HG02759 (cell line): ENCODE results near the gene AGL.
A peak's percentile ranks its signal among the peaks of the same experiment; 100 is the strongest.
"Not testable (repeated sequence)": the region's sequence is repeated elsewhere in the genome, so short reads cannot be mapped to it uniquely, and the experiment has no call there.

Experiments
- ATAC-seq: cut with Tn5 transposase; IDR thresholded peaks from one replicate; pipeline ENCODE4 v1.9.1; 2021; ENCODE audit warnings: mild to moderate bottlenecking, moderate library complexity; ENCODE audit not compliant: unreplicated experiment

The AGL gene

GRCh38 chr1:99849744-99850458, at the start of gene AGL:
TSS of gene AGL (plus strand) at chr1:99850361. CDS start at chr1:99851043, 682 bp downstream.
- peak; percentile 99 for ATAC-seq

DNA sequence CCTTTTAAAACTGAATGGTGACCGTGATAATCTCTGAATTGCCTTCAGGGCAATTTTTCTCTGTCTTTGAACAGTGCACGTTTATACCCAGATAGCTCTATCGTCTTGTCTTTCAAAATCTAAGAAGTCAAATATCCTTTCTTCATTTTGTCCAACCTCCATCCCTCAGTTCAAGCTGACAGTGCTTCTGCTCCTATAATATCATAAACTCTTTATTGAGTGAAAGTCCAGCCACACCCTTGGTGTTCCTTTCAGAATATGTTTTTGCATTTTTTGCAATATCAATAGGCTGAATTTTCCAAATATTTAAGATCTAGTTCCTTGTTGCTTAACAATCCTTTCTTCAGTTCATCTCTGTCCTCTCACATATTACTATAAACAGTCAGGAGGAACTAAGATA, 48.6 kb upstream of the AGL start:
- no peak for ATAC-seq

- no peak for ATAC-seq
Observed at GRCh38 chr1:99806882-99807281, 43.3 kb upstream of the AGL start.

DNA sequence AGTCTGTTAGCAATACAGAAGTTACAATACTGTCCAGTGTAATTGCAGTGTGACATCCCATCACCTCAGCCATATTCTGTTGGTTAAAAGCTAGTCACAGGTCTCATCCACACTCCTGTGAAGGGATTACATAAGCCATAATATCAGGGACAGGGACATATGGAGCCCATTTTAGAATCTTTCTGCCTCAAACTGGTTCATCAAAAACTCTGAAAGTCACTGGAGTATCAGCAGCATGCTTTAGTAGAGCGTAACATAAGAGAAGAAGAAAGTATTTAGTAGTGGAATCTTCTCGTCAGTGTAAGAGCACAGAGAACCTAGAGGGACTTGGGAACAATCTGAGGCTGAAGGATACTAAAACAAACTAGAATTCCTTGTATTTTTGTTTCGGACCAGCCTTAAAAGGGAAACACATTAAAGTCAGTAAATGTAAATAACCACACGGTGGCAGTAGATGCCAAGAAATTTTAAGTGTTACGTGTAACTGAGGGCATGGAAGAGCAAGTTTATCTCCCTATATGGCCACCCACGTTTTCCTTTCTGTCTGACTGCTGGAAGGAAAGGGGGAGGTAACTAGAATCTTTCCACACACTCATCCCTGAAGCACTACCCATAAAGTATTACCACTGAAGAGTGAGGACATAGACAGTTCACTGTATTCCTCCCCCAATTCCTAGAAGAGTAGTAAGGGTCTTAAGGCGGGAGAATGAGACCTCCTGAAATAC, 41.6 kb upstream of the AGL start:
- ATAC-seq = peak; percentile 95

DNA sequence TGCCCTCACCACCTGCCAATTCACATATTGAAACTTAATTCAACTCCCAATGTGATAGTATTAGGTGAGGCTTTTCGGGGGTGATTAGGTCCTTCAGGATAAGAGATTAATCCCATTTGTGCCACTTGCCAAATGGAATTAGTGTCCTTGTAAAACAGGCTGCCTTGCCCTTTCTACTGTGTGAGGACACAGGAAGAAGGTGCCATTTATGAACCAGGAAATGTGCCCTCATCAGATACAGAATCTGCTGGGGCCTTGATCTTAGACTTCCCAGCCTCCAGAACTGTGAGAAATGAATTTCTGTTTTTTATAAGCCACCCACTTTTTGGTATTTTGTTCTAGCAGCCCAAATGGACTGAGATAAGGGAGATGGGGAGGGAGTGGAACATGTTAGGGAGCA, 39.1 kb upstream of the AGL start:
- no peak for ATAC-seq

DNA sequence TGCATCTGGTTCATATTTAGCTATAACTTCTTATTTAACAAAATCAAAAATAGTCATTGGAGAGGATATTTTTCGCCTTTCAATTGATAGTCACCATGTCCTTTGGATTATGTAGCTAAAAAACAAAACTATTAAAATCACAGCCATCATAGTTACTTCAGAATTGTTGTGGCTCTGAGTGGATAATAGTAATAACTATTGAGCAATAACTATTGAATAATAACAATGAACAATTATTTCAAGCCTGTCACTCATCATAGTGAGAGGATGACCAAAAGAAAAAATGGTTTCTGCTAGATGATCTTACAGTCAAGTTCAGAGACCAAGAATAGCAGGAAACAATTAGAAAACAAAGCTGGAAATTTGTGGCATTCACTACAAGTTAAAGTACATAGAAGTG, 38.4 kb upstream of the AGL start:
- ATAC-seq = no peak

GRCh38 chr1:99814373-99814900, 35.7 kb upstream of the AGL start:
- no peak for ATAC-seq

DNA sequence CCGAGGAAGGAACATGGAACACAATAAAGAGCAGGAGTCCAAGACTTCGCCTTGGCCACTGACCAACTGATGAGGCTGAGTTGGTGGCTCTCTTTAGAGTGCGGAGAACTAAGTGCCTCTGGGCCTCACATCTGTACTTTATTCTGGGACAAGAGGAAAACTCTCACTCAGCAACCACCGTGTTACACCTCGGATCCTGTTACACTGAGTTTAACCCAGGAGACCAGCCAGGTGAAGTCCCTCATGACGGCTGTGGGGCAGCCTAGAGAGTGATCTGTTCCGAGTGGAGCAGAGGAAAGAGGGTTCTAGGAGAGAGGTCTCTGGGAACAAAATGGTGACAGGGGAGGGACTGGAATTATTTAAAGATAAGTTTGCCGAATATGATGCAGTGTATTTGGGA, 33.5 kb upstream of the AGL start:
- no peak for ATAC-seq

DNA sequence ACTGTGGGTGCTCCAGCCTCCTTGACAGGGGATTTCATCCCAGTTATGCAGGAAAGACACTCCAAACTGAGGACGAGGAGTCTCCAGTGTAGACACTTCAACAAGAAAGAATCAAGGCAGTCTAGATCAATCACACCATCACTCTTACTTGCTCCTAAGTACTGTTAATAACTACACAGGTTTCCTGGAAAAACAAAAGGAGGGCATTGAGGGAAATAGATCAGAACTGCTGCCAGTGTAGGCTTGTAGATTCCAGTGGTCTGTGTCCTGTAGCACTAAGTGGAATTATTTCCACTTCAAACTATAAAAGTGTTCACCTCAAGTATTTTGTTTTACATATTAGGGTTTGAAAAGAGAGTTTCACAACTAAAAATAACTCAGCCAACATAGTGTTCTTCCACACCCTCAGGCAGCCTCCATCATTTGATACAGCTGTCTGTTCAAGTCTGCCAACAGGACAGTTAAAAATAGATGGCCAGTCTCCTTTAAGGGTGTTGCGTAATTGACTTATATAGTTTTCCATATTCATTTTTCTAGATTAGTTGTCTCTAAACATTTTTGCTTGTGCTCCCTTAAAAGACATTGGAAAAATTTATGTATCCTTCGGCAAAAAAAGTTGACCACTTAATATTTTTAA, 32.0 kb upstream of the AGL start:
- no peak for ATAC-seq

GRCh38 chr1:99820546-99820945, 29.6 kb upstream of the AGL start:
- peak; percentile 91 for ATAC-seq

DNA sequence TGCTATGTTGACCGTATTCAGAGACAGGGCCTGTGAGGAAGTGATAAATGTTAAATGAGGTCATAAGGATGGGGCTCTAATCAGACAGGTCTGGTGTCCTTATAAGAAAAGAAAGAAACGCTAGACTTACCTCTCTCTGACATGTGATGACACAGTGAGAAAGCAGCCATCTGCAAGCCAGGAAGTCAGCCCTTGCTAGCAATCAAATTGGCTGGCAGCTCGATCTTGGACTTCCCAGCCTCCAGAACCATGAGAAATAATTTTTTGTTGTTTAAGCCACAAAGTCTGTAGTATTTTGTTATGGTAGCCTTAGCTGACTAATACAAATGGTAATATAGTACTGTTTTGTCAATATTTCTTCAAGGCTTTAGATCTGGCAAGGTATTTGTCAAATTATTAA, 25.1 kb upstream of the AGL start:
- no peak for ATAC-seq

GRCh38 chr1:99825702-99826101, 24.5 kb upstream of the AGL start:
- ATAC-seq = no peak

GRCh38 chr1:99827970-99828369, 22.2 kb upstream of the AGL start:
- no peak for ATAC-seq

DNA sequence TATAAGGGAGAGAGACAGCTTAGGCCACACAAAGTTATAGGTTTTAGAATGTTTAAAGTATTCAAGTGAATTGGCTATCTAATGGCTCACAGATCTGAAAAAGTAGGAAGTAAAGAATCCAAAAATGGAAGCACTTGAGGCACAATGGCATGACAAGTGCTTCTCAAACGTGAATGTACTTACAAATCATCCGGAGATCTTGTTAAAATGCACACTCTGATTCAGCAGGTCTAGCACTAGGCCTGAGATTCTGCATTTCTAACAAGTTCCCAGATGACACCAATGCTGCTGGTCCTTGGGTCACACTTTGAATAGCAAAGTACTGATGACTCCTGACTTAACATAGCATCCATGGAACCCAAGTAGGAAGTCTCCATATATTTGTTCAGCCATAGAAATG, 20.9 kb upstream of the AGL start:
- no peak for ATAC-seq

DNA sequence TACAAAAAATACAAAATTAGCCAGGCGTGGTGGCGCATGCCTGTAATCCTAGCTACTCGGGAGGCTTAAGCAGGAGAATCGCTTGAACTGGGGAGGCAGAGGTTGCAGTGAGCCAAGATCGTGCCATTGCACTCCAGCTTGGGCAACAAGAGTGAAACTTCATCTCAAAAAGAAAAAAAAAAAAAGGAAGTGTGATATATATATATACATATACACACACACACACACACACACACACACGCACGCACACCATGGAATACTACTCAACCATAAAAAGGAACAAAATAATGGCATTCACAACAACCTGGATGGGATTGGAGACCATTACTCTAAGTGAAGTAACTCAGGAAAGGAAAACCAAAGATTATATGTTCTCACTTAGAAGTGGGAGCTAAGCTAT, 16.2 kb upstream of the AGL start:
- ATAC-seq = not testable (repeated sequence)

DNA sequence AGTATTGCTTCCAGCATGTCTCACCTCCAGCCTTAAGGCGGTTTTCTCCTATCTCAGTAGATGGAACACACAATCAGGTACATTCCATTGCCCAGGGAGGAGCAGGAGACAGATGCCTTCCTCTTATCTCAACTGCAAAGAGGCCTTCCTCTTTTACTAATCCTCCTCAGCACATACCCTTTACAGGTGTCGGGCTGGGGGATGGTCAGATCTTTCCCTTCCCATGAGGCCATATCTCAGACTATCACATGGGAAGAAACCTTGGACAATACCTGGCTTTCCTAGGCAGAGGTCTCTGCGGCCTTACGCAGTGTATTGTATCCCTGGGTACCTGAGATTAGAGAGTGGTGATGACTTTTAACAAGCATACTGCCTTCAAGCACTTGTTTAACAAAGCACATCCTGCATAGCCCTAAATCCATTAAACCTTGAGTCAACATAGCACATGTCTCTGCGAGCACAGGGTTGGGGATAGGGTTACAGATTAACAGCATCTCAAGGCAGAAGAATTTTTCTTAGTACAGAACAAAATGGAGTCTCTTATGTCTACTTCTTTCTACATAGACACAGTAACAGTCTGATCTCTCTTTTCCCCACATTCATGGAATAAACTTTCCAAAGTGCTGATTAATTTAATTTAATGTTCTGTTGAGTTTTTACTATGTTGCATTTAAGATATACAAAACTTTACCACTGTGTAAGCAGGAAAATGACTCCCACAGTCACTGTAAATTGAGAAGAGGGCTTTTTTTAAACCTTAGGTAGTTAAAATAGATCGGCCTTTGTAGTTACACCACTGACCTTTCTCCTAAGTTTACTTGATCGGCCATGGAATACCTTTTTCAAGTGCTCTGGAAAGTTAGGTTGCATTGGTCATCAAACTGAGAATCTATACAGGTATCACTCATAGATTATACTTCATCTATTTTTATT, 13.7 kb upstream of the AGL start:
- ATAC-seq = not testable (repeated sequence)

GRCh38 chr1:99840353-99840752, 9.8 kb upstream of the AGL start:
- ATAC-seq = not testable (repeated sequence)

DNA sequence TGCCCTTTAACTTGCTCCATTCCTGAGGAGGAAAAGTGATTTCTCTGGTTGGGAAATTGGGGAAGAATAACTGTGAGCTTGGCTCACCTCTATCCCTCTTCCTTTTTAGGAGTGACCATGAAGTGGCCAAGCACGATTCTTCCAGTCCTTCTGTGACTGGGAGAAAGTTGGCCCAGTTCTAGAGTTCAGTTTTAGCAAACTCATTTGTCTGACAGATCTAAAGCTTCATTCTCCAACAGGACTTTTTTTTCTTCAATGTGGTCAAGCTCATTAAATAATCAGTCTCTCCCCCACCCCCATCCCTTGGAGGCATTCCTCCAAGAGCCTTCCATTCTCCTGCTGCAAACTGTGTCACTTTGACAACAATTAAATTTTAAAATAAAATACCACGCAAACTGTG, 6.4 kb upstream of the AGL start:
- no peak for ATAC-seq

- ATAC-seq = not testable (repeated sequence)
Observed at GRCh38 chr1:99845201-99845600, 5.0 kb upstream of the AGL start.

DNA sequence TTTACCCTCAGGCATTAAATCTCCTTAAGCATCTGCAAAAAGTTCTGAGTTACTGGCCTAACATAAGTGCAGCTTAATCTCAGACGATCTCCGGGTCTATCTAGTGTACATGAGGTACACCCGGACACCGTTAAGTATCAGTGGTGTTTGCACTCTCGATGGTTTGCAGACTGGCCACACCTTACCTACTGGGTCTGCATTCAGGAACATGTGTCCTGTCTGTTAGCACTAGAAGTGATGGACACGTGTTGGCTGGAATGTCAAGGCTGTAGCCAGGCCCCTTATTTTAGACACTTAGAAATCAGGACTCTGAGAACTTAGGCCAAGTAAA, 783 bp upstream of the AGL start:
- peak; percentile 5 for ATAC-seq
